ENCODE results near the gene SP5. TPM values are rescaled to one million over a fixed set of nuclear protein-coding genes. Genes with fewer than 3 reads are reported as not detected.
"Not testable (repeated sequence)": the region's sequence is repeated elsewhere in the genome, so short reads cannot be mapped to it uniquely, and the experiment has no call there.

Gene SP5
- total RNA-seq, 1 donor = not detected

- no peak for DNase-seq (ENCODE audit: low read depth)
- TF ChIP-seq CTCF (IDR thresholded peaks at IDR 0.05; ENCODE audit: insufficient read depth, low read length) = no peak
- no peak overlapping the region for H3K4me3 ChIP-seq (ENCODE audit: low read depth, low read length)
These were observed 29.3 kb downstream of the SP5 start for GRCh38 chr2:170744248-170745002.

- DNase-seq (ENCODE audit: low read depth) = no peak
- no peak overlapping the region for H3K4me3 ChIP-seq (ENCODE audit: low read depth, low read length)
These were observed 30.2 kb downstream of the SP5 start for GRCh38 chr2:170745305-170745704.

GRCh38 chr2:170747921-170748320 is 32.8 kb downstream of the SP5 start:
- no peak for TF ChIP-seq CTCF (IDR thresholded peaks at IDR 0.05; ENCODE audit: insufficient read depth, low read length)
- H3K4me3 ChIP-seq (ENCODE audit: low read depth, low read length) = peak overlapping the region; percentile 26
- DNase-seq (ENCODE audit: low read depth) = peak; percentile 77

More at GRCh38 chr2:170745305-170745704, 30.2 kb downstream of the SP5 start:
- no peak for TF ChIP-seq CTCF (IDR thresholded peaks at IDR 0.05; ENCODE audit: insufficient read depth, low read length)

- not testable (repeated sequence) for DNase-seq (ENCODE audit: low read depth); H3K4me3 ChIP-seq (ENCODE audit: low read depth, low read length)
These were observed 36.4 kb downstream of the SP5 start for GRCh38 chr2:170751555-170751954.

- no peak for DNase-seq (ENCODE audit: low read depth)
- no peak for TF ChIP-seq CTCF (IDR thresholded peaks at IDR 0.05; ENCODE audit: insufficient read depth, low read length)
- no peak overlapping the region for H3K4me3 ChIP-seq (ENCODE audit: low read depth, low read length)
These were observed 46.4 kb downstream of the SP5 start for GRCh38 chr2:170761572-170761971.

- no peak overlapping the region for H3K4me3 ChIP-seq (ENCODE audit: low read depth, low read length)
- TF ChIP-seq CTCF (IDR thresholded peaks at IDR 0.05; ENCODE audit: insufficient read depth, low read length) = no peak
These were observed 47.6 kb downstream of the SP5 start for GRCh38 chr2:170762760-170763159.

GRCh38 chr2:170763232-170763631 is 48.1 kb downstream of the SP5 start:
- H3K4me3 ChIP-seq (ENCODE audit: low read depth, low read length) = no peak overlapping the region
- no peak for DNase-seq (ENCODE audit: low read depth)
- TF ChIP-seq CTCF (IDR thresholded peaks at IDR 0.05; ENCODE audit: insufficient read depth, low read length) = no peak

More at GRCh38 chr2:170762760-170763159, 47.6 kb downstream of the SP5 start:
- DNase-seq (ENCODE audit: low read depth) = no peak
